NCI-H1105 treated with DMSO at 0.1 percent for 48 hours (cell line): Measurements from ENCODE around the gene PIGU.
A peak's percentile ranks its signal among the peaks of the same experiment; 100 is the strongest.
"Not testable (repeated sequence)": the region's sequence is repeated elsewhere in the genome, so short reads cannot be mapped to it uniquely, and the experiment has no call there.

ENCODE experiments used
- DNase-seq: peaks from one replicate; lab custom pipeline; 2025; lab: John Stamatoyannopoulos, UW

The PIGU gene

DNA sequence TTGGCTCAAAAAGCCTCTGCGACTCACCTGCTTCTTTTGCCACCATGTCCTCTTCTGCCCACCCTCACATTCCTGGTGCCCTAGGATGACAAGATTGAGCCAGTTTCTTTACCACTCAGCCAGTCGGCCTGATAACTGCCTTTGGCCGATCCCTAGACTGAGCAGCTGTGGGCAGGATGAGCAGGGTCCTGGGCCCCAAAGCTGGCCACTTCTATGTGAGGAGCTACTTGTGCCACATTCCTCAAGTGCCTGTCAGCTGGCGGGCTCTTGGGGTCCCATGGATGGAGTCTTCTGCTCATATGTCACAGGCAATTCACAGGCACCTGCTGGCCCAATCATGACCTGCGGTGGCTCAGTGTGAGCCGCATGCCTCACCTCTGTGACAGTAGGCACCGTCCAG is 144.1 kb downstream of the PIGU start:
- DNase-seq = no peak

DNA sequence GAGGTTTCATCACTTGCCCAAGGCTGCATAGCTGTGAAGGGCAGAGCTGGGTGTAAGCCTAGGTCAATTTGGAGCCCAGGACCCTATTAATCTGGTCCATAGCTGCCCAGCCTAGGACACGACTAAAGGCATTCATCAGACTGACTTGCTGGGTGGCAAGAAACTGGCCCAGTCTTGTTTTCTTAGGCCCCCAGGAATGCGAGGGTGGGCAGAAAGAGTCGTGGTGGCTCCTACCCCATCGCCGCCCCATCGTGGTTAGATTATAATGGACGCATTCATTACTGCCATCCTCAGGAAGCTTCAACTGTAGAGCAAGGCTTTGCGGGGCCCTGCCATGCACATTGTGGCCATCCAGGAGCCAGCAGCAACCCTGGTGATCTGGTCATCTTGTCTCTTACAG is 144.6 kb downstream of the PIGU start:
- DNase-seq = no peak

DNA sequence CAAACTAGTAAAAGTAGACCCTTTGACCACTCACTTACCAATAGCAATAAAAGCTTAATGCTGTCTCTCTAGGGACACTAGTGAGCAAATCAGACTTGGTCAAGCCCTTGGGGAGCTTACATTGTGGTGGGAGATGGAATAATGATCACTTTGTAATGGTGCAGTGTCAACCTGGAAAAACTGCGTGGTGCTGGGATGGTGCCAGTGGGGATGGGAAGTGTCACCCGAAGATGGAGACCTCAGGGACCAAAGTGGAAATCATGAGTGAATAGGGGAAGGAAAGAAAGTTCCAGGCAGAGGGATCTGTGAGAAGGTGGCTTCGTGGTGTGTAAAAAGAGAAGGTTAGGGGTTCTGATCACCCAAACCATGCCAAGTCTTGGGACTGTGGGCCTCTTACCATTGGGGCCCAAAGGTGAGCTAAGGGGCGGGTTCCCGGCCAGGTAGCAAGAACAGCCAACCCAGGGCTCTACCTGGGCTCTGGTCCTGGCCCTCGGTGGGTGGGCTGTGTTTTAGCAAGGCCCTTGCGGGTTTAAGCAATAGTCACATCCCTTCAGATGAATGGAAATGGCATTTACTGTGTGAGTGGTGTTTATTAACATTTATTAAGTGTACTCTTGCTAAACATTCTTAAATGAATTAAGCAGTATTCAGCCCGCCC is 145.2 kb downstream of the PIGU start:
- DNase-seq = no peak

GRCh38 chr20:34530342-34530741 is 146.6 kb downstream of the PIGU start:
- DNase-seq = no peak

- no peak for DNase-seq
Observed at GRCh38 chr20:34529742-34530141, 147.2 kb downstream of the PIGU start.

DNA sequence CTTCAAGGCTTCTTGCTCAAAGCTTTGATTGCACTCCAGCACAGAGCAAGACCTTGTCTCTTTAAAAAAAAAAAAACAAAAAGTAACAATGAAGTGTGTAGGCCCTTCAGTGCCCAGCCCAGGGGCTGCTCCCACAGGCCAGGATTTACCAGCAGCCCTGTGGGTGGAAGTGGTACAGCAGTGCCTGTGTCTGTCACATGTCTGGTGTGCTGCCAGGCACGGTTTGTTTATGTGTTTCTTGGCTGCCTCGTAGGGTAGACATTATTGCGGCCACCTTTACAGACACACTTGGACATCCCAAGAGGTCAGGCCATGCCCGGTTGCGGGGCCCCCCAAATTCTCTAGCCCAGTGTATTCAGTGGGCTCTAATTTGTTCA is 148.0 kb downstream of the PIGU start:
- no peak for DNase-seq

GRCh38 chr20:34527016-34527415 is 149.9 kb downstream of the PIGU start:
- no peak for DNase-seq

DNA sequence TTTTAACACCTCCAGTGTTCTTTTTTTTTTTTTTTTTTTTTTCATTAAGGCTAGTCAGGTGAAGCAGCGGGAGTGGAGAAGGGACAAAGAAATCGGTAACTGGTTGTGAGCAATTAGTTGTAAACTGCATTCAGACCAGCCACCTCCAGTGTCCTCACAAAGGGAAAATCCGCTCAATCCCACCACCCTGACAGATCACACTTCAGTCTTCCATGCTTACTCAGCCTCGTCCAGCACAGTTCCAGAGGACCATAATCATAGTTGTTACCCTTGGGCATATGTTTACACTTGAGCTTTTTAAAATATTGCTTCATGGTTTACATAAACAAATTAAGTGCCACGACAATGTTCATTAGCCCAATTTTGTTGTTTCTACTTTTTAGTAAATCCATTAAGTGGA is 150.4 kb downstream of the PIGU start:
- no peak for DNase-seq

- no peak for DNase-seq
Observed at GRCh38 chr20:34525709-34526416, 151.0 kb downstream of the PIGU start.

DNA sequence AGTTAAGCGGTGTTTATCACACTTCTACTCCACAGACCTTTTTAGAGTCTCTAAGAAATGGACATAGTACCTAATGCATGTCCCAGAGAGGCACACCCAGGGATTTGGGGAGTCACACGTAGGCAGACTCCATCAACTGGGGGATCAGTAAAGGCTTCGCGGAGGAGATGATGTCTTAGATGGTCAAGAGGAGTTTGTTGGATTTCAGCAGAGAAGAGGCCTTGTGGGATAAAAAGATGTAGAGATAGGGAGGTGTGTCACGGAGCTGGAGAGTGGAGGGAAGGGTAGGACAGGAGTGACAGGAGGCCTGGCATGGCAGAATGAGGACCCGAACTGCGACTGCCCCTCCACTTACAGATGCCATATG is 151.6 kb downstream of the PIGU start:
- no peak for DNase-seq

DNA sequence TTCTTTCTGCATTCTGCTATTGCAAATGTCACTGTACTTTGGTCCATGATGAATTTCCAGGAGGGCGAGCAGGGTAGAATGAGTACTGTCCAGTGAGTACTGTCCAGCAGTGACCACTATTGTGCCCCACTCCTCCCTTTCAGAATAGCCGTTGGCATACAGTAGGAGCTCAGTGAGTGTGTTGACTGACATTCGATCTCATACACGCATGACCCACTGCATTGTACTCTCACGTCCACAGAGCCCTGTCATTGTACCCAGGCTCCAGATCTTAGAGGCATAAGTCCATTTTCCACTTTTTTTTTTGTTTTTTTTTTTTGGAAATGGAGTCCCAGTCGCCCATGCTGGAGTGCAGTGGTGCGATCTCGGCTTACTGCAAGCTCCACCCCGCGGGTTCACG is 152.5 kb downstream of the PIGU start:
- no peak for DNase-seq

GRCh38 chr20:34522969-34523871 is 153.7 kb downstream of the PIGU start:
- DNase-seq = peak; percentile 48

GRCh38 chr20:34519841-34520240 is 157.1 kb downstream of the PIGU start:
- DNase-seq = not testable (repeated sequence)

GRCh38 chr20:34518863-34519262 is 158.0 kb downstream of the PIGU start:
- DNase-seq = not testable (repeated sequence)

DNA sequence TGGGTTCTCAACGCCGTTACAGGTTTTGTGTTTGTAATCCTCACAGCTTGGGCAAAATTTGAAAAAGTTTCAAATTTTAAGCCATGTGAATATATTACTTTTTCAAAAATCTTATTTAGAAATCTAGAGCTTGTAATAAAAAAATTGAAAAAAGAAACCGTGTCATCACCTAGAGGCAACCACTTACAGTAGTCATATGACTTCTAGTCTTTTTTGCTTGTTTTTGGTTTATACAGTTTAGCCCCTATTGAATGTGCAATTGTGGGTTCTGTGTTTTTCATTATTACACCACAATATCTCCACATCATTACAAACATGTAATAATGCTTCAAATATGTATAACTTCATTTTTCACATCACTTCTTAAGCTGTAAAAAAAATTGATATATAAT is 159.8 kb downstream of the PIGU start:
- DNase-seq = no peak

DNA sequence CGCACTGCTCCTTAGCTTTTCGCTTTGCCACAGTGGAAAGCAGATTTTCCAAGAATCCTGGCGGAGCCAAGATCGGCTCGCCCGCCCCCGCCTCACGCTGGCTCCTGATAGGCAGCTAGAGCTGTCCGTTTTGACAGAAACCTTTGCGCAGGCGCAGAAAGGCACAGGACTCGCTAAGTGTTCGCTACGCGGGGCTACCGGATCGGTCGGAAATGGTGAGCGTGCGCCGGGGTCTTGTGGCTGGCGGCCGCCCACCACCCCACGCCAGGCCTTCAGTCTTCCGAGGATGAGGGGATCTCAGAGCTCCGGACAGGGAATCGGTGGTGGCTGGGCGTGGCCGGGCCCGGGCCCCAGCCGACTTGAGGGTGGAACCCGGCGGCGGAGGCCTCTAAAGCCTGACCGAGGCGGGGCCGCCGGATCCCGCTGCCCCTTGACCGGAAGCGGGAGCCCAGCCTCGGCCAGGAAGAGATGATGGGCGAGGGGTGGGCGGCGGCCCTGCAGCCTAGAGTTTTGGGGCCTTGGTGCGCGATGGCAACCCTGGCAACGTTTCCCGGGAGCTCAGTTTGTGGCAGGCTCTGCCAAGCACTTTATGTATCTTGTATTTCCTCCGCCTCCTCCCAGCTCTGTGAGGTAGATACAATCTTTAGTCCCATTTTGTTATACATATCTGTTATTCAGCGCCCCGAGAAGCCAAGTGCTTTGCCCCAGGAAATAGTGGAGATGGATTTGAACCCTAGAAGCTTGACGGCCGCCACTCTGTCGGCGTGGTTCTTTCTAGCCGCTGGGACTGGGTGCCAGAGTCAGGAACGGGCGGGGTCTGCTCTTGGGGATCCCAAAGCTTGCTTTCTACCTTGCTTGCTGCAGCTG is 160.4 kb downstream of the PIGU start, which contains the start of gene DYNLRB1:
Gene DYNLRB1, plus strand, starts transcription at position 176 of the 867 bp plus-strand sequence. Its CDS starts 37 bp downstream, at position 213.
- DNase-seq = peak; percentile 93

GRCh38 chr20:34515484-34516246 is 161.2 kb downstream of the PIGU start:
- peak; percentile 82 for DNase-seq

GRCh38 chr20:34514897-34515483 is 161.9 kb downstream of the PIGU start:
- DNase-seq = no peak

DNA sequence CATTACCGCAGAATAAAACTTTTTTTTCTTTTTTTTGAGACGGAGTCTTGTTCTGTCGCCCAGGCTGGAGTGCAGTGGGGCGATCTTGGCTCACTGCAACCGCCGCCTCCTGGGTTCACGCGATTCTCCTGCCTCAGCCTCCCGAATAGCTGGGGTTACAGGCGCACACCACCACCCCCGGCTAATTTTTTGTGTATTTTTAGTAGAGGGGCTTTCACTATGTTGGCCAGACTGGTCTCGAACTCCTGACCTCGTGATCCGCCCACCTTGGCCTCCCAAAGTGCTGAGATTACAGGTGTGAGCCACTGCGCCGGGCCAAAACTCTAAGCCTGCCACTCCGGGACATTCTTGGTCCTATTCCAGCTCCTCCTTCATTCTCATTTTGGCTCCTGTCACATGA is 162.9 kb downstream of the PIGU start:
- not testable (repeated sequence) for DNase-seq

DNA sequence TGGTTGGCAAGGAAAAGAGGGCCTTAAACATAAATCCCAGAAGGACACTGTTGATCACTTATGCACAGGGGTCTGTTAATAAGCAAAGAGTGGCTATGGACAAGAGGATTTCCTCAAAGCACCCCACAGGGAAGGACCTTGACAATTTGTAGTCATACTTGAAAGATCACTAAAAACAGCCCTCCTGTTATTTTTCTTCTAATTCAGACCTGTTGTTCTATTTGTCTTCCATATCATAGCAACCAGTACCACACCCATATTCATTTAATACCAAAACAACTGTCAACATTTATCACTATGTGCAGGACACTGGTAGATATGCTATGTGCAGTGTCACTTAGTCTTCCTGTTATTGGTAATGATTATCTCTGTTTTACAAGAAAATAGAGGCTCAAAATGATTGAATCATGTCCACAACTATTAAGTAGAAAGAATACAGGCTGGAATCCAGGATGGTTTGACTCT is 163.9 kb downstream of the PIGU start:
- no peak for DNase-seq
